Measurements from ENCODE around the gene PECR. TPM values are rescaled to one million over a fixed set of nuclear protein-coding genes. Genes with fewer than 3 reads are reported as not detected.

Gene PECR
- total RNA-seq, 2 experiments from 2014 or later, result 9.1 to 10.3 TPM

- Histone ChIP-seq H3K4me1 (ENCODE audit: insufficient read depth, low read length) (peaks cover 42% of the 10 kb centered on the region), H3K27me3 (ENCODE audit: control insufficient read depth in 1 of 2, insufficient read depth in 2 of 2, low read length in 2 of 2) (no peaks in the 10 kb centered on the region), H3K9me3 (ENCODE audit: control insufficient read depth in 1 of 2, insufficient read depth in 1 of 2, low read length in 2 of 2) (no peaks in the 10 kb centered on the region), H3K4me3 (ENCODE audit: low read length) (peak overlapping the region; percentile 82), H3K36me3 (ENCODE audit: insufficient read depth, low read length) (peaks cover 43% of the 10 kb centered on the region), H3K27ac (ENCODE audit: low read depth in 1 of 2, low read length in 2 of 2) (peak overlapping the region; percentile 88 to 94)
- POLR2A ChIA-PET, result interaction anchor here (0.7 to 4.7 kb wide), 6 partner anchors 17 to 94 kb away, joined by 3 to 106 read pairs (median 12); partner anchors contain the start of genes PECR and TMEM169
- CTCF ChIA-PET, result interaction anchor here (0.7 to 1.7 kb wide), 7 partner anchors 16 to 400 kb away, joined by 3 to 8 read pairs (median 3); partner anchors contain the start of genes PECR and TMEM169
- peak; percentile 16 for ATAC-seq (ENCODE audit: poor library complexity)
- Mint-ChIP-seq H3K9me3 (no peaks in the 10 kb centered on the region), H3K4me3 (peak overlapping the region; percentile 100), H3K4me1 (ENCODE audit: low read depth) (peaks cover 66% of the 10 kb centered on the region), H3K27me3 (no peaks in the 10 kb centered on the region), H3K27ac (peak overlapping the region; percentile 97), H3K36me3 (ENCODE audit: low read depth) (peaks cover 63% of the 10 kb centered on the region)
- TF ChIP-seq CTCF (IDR thresholded peaks at IDR 0.05), result peak; percentile 70
- intact Hi-C loops (cut with DNase I, micrococcal nuclease), result loop anchor here (5.0 to 10.0 kb wide), 3 partner anchors 38 to 387 kb away; partner anchors contain the start of gene RPL37A (in 1 of the 2)
- peak in 3 of 14 experiments; percentile 43 to 64 (median 59) for DNase-seq
These were observed 28.5 kb upstream of the PECR start for GRCh38 chr2:216109962-216110614.

- Mint-ChIP-seq H3K4me3 (peak within 1 kb of the TSS; percentile 100), H3K4me1 (ENCODE audit: low read depth) (peaks cover 57% of the 10 kb centered on the region), H3K27ac (peak within 1 kb of the TSS; percentile 97), H3K27me3 (no peaks in the 10 kb centered on the region), H3K9me3 (no peaks in the 10 kb centered on the region), H3K36me3 (ENCODE audit: low read depth) (peaks cover 54% of the 10 kb centered on the region)
- Histone ChIP-seq H3K36me3 (ENCODE audit: insufficient read depth, low read length) (peaks cover 39% of the 10 kb centered on the region), H3K4me1 (ENCODE audit: insufficient read depth, low read length) (peaks cover 36% of the 10 kb centered on the region), H3K27ac (ENCODE audit: low read depth in 1 of 2, low read length in 2 of 2) (peak within 1 kb of the TSS; percentile 88 to 94), H3K9me3 (ENCODE audit: control insufficient read depth in 1 of 2, insufficient read depth in 1 of 2, low read length in 2 of 2) (no peaks in the 10 kb centered on the region), H3K27me3 (ENCODE audit: control insufficient read depth in 1 of 2, insufficient read depth in 2 of 2, low read length in 2 of 2) (no peaks in the 10 kb centered on the region), H3K4me3 (ENCODE audit: low read length) (peak within 1 kb of the TSS; percentile 82)
- intact Hi-C loops (cut with DNase I, micrococcal nuclease), result loop anchor here in 1 of 2 experiments (5.0 kb wide), 1 partner anchor 37 kb away; no protein-coding TSS in a partner anchor
- ATAC-seq (ENCODE audit: poor library complexity) (peak; percentile 82), DNase-seq (peak; percentile 94 to 100 (median 98))
- ChIA-PET POLR2A (interaction anchor here (0.7 to 4.7 kb wide), 14 partner anchors 8 to 303 kb away, joined by 3 to 106 read pairs (median 4); partner anchors contain the start of genes PECR, SMARCAL1 and TMEM169), CTCF (interaction anchor here (1.1 to 1.7 kb wide), 5 partner anchors 21 to 295 kb away, joined by 3 to 4 read pairs (median 3); partner anchors contain the start of genes PECR and TMEM169)
- no peak for TF ChIP-seq CTCF (IDR thresholded peaks at IDR 0.05)
These were observed 27.6 kb upstream of the PECR start, which contains the start of gene XRCC5 for GRCh38 chr2:216108967-216109921. Gene XRCC5 (plus strand): TSS chr2:216109348. CDS start chr2:216109437, 89 bp downstream.

All from CD4-positive, alpha-beta T cell (primary cell).